Skeletal muscle tissue (tissue), 4 donors: Measurements from ENCODE around the gene ZNF829. TPM values are rescaled to one million over a fixed set of nuclear protein-coding genes. Genes with fewer than 3 reads are reported as not detected.

ENCODE experiments used
- H3K27ac ChIP-seq: one replicate; pipeline ENCODE4 v1.7.0; 2013; ENCODE audit warnings: mild to moderate bottlenecking, low read depth, low read length, inconsistent platforms
- H3K27me3 ChIP-seq, 3 donors: one replicate each; pipeline ENCODE4 v1.7.0; 2013; ENCODE audit warnings: low read length in 3 of 3; ENCODE audit not compliant: control insufficient read depth in 3 of 3, insufficient read depth in 3 of 3
- H3K36me3 ChIP-seq, 3 donors: one replicate each; pipeline ENCODE4 v1.7.0; 2013; ENCODE audit warnings: low read length in 3 of 3; ENCODE audit not compliant: control insufficient read depth in 3 of 3, insufficient read depth in 3 of 3
- H3K4me1 ChIP-seq, 3 donors: one replicate each; pipeline ENCODE4 v1.7.0; 2013; ENCODE audit warnings: low read length in 3 of 3, mild to moderate bottlenecking in 3 of 3; ENCODE audit not compliant: control insufficient read depth in 3 of 3, insufficient read depth in 3 of 3
- H3K4me3 ChIP-seq, 3 donors: one replicate each; pipeline ENCODE4 v1.7.0; 2013; ENCODE audit warnings: low read length in 3 of 3
- H3K9ac ChIP-seq, 3 donors: one replicate each; pipeline ENCODE4 v1.7.0; 2013; ENCODE audit warnings: low read length in 3 of 3, mild to moderate bottlenecking in 3 of 3, moderate library complexity in 2 of 3, low read depth in 1 of 3
- H3K9me3 ChIP-seq, 3 donors: one replicate each; pipeline ENCODE4 v1.7.0; 2013; ENCODE audit warnings: low read length in 3 of 3; ENCODE audit not compliant: control insufficient read depth in 3 of 3
- total RNA-seq: library from RNA; depleted of rRNA; stranded (reverse); fragments of >200 nt; gene quantifications from one replicate; pipeline ENCODE4 v1.2.3, GENCODE V29; 2014
- donor health status: Osteomylitis.

Gene ZNF829
- total RNA-seq, 1 donor from 2014 or later, result 1.6 TPM

DNA sequence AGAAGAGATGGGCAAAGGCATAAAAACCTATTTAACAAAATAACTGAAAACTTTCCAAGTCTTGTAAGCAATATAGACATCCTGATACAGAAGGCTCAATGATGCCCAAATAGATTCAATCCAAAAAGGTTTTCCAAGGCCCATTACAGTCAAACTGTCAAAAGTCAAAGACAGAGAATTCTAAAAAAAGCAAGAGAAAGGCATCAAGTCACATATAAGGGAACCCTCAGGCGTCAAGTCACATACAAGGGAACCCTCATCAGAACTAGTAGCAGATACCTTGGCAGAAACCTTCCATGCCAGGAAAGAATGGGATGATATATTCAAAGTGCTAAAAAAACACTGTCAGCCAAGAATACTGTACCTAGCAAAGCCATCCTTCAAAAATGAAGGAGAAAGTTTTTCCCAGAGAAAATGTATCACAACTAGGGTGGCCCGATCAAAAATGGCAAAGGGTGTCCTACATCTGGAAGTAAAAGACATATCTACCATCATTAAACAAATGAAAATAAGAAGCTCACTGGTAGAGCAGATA is 21.2 kb downstream of the ZNF829 start:
- Histone ChIP-seq H3K9ac (no peak overlapping the region), H3K27ac (no peak overlapping the region), H3K36me3 (peaks cover 55 to 84% (median 66%) of the 10 kb centered on the region in 3 donors), H3K9me3 (peaks cover 50 to 79% (median 60%) of the 10 kb centered on the region in 3 donors), H3K4me1 (no peaks in the 10 kb centered on the region), H3K4me3 (peak overlapping the region in 1 of 3 donors; percentile 5), H3K27me3 (no peaks in the 10 kb centered on the region)

DNA sequence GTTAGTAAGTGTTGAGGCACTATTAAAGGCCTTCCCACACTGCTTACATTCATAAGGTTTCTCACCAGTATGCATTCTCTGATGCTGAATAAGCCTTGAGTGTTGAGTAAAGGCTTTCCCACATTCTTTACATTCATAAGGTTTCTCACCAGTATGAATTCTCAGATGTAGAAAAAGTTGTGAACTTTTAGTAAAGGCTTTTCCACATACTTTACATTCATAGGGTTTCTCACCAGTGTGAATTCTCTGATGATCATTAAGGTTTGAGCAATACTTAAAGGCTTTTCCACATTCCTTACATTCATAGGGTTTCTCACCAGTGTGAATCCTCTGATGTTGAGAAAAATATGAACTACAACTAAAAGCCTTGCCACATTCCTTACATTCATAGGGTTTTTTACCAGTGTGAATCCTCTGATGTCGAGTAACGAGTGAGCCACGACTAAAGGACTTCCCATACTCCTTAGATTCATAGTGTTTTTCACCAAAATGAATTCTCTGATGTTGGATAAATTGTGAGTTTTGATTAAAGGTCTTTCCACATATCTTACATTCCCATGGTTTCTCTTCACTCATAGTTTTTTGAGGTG is 24.2 kb downstream of the ZNF829 start:
- Histone ChIP-seq H3K9me3 (peaks cover 52 to 79% (median 53%) of the 10 kb centered on the region in 3 donors), H3K36me3 (peaks cover 43 to 60% (median 52%) of the 10 kb centered on the region in 3 donors), H3K4me1 (no peaks in the 10 kb centered on the region), H3K4me3 (peak overlapping the region in 2 of 3 donors; percentile 30 to 45), H3K9ac (no peak overlapping the region), H3K27me3 (no peaks in the 10 kb centered on the region), H3K27ac (no peak overlapping the region)

DNA sequence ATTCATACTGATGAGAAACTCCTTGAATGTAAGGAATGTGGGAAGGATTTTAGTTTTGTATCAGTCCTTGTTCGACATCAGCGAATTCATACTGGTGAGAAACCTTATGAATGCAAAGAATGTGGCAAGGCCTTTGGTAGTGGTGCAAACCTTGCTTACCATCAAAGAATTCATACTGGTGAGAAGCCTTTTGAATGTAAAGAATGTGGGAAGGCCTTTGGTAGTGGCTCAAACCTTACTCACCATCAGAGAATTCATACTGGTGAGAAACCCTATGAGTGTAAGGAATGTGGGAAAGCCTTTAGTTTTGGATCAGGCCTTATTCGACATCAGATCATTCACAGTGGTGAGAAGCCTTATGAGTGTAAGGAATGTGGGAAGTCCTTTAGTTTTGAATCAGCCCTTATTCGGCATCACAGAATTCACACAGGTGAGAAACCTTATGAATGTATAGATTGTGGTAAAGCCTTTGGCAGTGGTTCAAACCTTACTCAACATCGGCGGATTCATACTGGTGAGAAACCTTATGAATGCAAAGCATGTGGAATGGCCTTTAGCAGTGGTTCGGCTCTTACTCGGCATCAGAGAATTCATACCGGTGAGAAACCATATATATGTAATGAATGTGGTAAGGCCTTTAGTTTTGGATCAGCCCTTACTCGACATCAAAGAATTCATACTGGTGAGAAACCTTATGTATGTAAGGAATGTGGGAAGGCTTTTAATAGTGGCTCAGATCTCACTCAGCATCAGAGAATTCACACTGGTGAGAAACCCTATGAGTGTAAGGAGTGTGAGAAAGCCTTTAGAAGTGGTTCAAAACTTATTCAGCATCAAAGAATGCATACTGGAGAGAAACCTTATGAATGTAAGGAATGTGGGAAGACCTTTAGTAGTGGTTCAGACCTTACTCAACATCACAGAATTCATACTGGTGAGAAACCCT is 38.8 kb downstream of the ZNF829 start:
- Histone ChIP-seq H3K27me3 (no peaks in the 10 kb centered on the region), H3K4me3 (peak overlapping the region; percentile 3 to 72 (median 3)), H3K36me3 (peaks cover 38 to 48% (median 40%) of the 10 kb centered on the region in 3 donors), H3K9ac (no peak overlapping the region), H3K9me3 (peaks cover 26 to 60% (median 29%) of the 10 kb centered on the region in 3 donors), H3K27ac (no peak overlapping the region), H3K4me1 (no peaks in the 10 kb centered on the region)

DNA sequence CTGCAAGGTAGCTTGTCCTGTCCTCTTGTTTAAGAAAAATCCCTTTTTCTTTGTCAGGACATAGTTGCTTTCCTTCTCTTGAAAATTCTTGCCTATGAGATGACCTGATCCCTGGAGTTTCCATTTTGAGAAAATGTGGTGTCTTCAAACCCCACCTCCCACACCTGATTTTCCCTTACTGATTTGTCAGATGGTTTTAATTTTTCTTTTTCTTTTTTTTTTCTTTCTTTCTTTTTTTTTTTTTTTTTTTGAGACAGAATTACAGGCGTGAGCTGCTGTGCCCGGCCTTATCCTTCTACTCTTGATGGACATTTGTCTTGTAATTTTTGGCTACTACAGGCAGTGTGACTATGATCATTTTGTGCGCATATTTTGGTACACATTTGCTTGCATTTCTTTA is 64.2 kb downstream of the ZNF829 start:
- Histone ChIP-seq H3K36me3 (peaks cover 5 to 22% (median 21%) of the 10 kb centered on the region in 3 donors), H3K4me1 (peaks cover 11 to 20% (median 19%) of the 10 kb centered on the region in 3 donors), H3K27ac (no peak overlapping the region), H3K27me3 (no peaks in the 10 kb centered on the region), H3K9ac (no peak overlapping the region), H3K4me3 (peak overlapping the region; percentile 97 to 100 (median 97)), H3K9me3 (peaks cover 0 to 7% (median 6%) of the 10 kb centered on the region in 3 donors)

DNA sequence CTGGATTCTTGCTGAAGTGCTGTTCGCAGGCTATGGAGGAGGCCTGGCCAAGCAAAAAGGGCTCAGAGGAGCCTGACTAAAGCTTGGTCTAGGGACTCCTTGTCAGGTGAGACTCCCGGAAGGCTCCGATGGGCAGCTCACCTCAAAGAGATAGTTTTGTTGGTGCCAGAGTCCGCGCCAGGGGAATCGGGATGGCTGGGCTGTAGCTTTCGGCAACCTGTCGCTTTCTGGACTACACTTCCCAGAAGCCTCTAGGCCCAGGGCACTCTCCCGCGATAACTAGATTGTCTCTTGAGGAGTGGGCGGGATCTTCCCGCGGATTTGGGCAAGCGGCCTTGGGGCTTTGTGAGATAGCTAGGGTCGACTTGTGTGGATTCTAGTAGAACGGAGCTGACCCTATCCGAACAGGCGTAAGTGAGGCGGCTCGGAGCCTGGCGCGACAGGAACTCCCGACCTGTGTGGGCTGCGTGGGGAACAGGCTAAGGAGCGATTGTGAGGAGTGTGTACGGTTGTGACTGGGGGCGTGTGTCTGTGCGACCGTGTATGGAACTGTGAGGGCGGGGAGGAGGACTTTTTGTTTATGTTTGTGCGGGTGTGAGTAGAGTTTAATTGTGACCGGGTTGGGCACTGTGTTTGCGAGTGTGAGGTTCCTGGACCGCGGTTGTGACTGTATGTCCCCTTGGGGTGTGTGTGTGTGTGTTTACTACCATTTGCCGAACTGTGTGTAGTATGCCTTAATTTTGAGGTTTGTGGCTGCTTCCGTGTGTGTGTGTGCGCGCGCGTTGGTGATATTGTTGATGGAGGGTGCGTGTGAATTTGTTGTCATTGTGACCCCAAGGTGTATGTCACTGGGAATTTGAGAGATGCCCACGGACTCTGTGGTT is 65.3 kb downstream of the ZNF829 start, which contains the start of gene ZNF345:
Gene ZNF345 (plus strand): TSS at position 318 of the 884 bp plus-strand sequence. CDS start 25,955 bp downstream, outside the sequence.
- peak within 1 kb of the TSS; percentile 87 to 97 (median 97) for H3K9ac ChIP-seq
- no peaks in the 10 kb centered on the region for H3K27me3 ChIP-seq
- H3K4me1 ChIP-seq, result peaks cover 11 to 20% (median 19%) of the 10 kb centered on the region in 3 donors
- peaks cover 7 to 18% (median 14%) of the 10 kb centered on the region in 3 donors for H3K36me3 ChIP-seq
- peak within 1 kb of the TSS; percentile 97 to 100 (median 97) for H3K4me3 ChIP-seq
- H3K9me3 ChIP-seq, result peaks cover 2 to 4% (median 3%) of the 10 kb centered on the region in 3 donors
- H3K27ac ChIP-seq, result peak within 1 kb of the TSS; percentile 69

DNA sequence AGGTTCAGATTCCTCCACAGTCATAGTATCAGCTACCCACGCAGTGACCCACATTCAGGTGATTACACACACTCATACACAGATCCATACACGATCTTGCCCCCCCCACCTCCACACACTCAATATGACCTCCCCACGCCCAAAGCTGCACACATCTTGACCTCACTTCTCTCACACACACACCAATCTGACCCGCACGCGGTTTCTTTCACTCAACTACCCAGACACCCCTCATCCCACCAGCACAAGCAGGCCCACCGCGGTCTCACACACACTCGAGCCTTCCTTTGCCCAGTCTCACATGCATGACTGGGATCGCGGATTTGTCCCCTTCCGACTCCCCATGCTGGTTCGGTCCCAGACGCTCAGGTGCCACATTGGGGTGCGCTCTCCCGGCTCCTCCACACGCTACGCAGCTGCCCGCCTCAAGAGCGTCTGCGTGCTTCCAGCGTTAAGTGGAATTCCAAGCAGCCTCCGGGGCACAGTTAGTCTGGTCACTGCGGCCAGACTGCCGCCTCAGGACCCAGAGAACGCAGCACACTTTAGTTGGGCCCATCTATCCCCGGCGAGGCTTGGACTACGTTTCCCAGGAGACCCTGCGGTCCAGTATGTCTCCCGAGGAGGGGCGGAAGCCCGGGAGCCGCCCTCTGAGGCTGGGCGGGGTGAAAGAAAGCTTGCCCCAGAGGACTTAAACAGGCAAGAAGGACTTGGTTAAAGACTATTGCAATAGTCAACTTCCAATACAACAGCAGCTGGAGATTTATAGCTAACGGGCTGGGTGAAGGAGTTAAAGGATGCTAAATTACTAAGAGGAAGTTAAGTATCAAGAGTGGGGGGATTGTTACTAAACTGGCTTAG is 66.2 kb downstream of the ZNF829 start:
- H3K9ac ChIP-seq, result peak overlapping the region; percentile 87 to 97 (median 97)
- peak overlapping the region; percentile 69 for H3K27ac ChIP-seq
- H3K27me3 ChIP-seq, result no peaks in the 10 kb centered on the region
- H3K9me3 ChIP-seq, result peaks cover 0 to 3% (median 2%) of the 10 kb centered on the region in 3 donors
- peak overlapping the region; percentile 97 to 100 (median 97) for H3K4me3 ChIP-seq
- H3K36me3 ChIP-seq, result peaks cover 7 to 12% (median 12%) of the 10 kb centered on the region in 3 donors
- peaks cover 11 to 20% (median 19%) of the 10 kb centered on the region in 3 donors for H3K4me1 ChIP-seq

DNA sequence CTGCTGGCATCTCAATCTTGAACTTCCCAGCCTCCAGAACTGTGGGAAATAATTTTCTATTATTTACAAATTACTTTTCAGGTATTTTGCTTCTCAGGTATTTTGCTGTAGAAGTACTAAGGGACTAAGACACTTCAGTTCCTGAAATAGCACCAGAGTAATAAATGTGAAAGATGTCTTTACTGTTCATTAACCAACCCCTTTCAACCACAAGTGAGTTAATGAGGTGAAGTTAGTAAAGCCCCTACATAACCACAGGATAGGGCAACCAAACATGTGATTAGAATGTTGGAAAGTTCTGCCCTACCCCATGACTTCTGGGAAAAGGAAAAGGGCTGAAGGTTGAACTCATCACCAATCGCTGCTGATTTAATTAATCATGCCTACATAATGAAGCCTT is 68.1 kb downstream of the ZNF829 start:
- Histone ChIP-seq H3K36me3 (peaks cover 5 to 7% (median 5%) of the 10 kb centered on the region in 3 donors), H3K27ac (no peak overlapping the region), H3K27me3 (no peaks in the 10 kb centered on the region), H3K9me3 (peaks cover 0 to 2% (median 0%) of the 10 kb centered on the region in 3 donors), H3K9ac (no peak overlapping the region), H3K4me3 (no peak overlapping the region), H3K4me1 (peaks cover 11 to 20% (median 19%) of the 10 kb centered on the region in 3 donors)

DNA sequence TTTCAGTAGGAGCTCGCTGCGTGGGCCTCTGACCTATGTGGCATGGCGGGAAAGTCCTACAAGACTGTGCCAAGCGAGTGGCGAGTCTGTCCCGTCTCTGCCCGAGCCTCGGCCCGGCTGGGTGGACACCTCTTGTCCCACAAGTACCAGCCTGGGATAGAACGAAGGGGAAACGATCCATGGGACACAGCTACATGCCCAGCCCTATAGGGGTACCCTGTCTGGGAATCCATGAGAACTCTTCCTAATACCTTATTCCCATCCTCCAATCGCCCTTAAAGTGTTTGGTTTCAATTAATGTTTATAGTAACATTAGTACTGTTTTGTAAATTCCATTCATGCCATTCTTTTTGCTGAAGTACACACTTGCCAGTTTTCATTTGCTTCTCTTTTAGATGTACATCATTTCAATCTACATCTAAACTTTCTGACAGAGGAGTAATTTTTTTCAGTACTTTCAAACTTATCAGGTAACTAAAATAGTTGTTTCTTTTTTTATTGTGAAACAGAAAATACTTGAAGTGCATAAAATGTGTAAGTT is 77.2 kb downstream of the ZNF829 start:
- peaks cover 12 to 17% (median 13%) of the 10 kb centered on the region in 3 donors for H3K4me1 ChIP-seq
- H3K4me3 ChIP-seq, result peak overlapping the region; percentile 89 to 99 (median 89)
- peaks cover 9 to 11% (median 10%) of the 10 kb centered on the region in 3 donors for H3K36me3 ChIP-seq
- peak overlapping the region; percentile 85 to 99 (median 98) for H3K9ac ChIP-seq
- peak overlapping the region; percentile 84 for H3K27ac ChIP-seq
- H3K9me3 ChIP-seq, result peaks cover 0 to 9% (median 8%) of the 10 kb centered on the region in 3 donors
- no peaks in the 10 kb centered on the region for H3K27me3 ChIP-seq
